Adrenal gland (tissue), 12 donors: ENCODE data around the gene FLVCR1. TPM values are rescaled to one million over a fixed set of nuclear protein-coding genes. Genes with fewer than 3 reads are reported as not detected.

Experiments used
- DNase-seq, 7 donors: peaks; one replicate each; pipeline ENCODE4 v3.0.0-alpha.2; 2019 to 2020
- H3K27ac ChIP-seq, 5 donors: fragments of 200-600 bp; sonication (generic) in 4 of 5; 1 replicate in 3 of 5; 2 replicates in 2 of 5; pipeline versions ENCODE4 v1.5.1 to v1.8.0; 2016 to 2020; ENCODE audit warnings: mild to moderate bottlenecking in 1 of 5
- H3K27me3 ChIP-seq: fragments of 200-600 bp; 2 replicates; pipeline ENCODE4 v1.8.0; 2021
- H3K36me3 ChIP-seq, 2 donors: fragments of 200-600 bp; replicated peaks in 1 of 2; 1 replicate in 1 of 2; 2 replicates in 1 of 2; pipeline versions ENCODE4 v1.5.1 to v1.8.0; 2018 to 2022
- H3K4me1 ChIP-seq, 2 donors: fragments of 200-600 bp; replicated peaks in 1 of 2; 1 replicate in 1 of 2; 2 replicates in 1 of 2; pipeline versions ENCODE4 v1.5.1 to v1.8.0; 2018 to 2021
- H3K4me3 ChIP-seq, 4 donors: fragments of 200-600 bp; sonication (generic) in 3 of 4; one replicate each; pipeline ENCODE4 v1.5.1; 2016 to 2018
- H3K9me3 ChIP-seq, 3 donors: fragments of 200-600 bp; sonication (generic) in 1 of 3; replicated peaks in 1 of 3; 1 replicate in 2 of 3; 2 replicates in 1 of 3; pipeline versions ENCODE4 v1.5.1 to v1.8.0; 2016 to 2021
- CTCF ChIP-seq, 6 experiments: fragments of 450-650 bp in 4 of 6; fragments of 200-600 bp in 2 of 6; sonication (generic) in 1 of 6; IDR thresholded peaks; 1 replicate in 5 of 6; 2 replicates in 1 of 6; pipeline versions ENCODE4 v1.5.1 to v1.8.0; 2016 to 2021; ENCODE audit warnings: antibody characterized with exemption in 6 of 6, mild to moderate bottlenecking in 2 of 6, moderate library complexity in 1 of 6
- POLR2A ChIP-seq, 2 donors: fragments of 450-650 bp; IDR thresholded peaks; one replicate each; pipeline ENCODE4 v1.6.1; 2017; ENCODE audit warnings: antibody characterized with exemption in 2 of 2, mild to moderate bottlenecking in 2 of 2, moderate library complexity in 1 of 2
- WGBS, 4 donors: extraction: QIAGEN DNeasy Blood & Tissue Kit in 2 of 4; methylation state at CpG; one replicate each; pipeline versions ENCODE4 v1.1.5 to v1.1.7; 2013 to 2017; 5-methylcytosine and 5-hydroxymethylcytosine counted together
- intact Hi-C, 2 donors: fragments of 100-400 bp; cut with DNase I; formaldehyde crosslinking; loops; one replicate each; pipeline versions ENCODE4 v1.14.1 to v1.15.0; 2022 to 2023
- polyA plus RNA-seq, 3 donors: library from polyadenylated mRNA; stranded (reverse); fragments of 200-250 nt in 2 of 3; fragments of 350-450 nt in 1 of 3; fragmentation: Illumina TruSeq in 1 of 3; extraction: RNeasy Lipid Tissue Mini Kit (QIAGEN cat#74804) in 1 of 3; gene quantifications; one replicate each; pipeline ENCODE4 v1.2.3, GENCODE V29; 2013 to 2014
- total RNA-seq, 9 donors: library from RNA; depleted of rRNA in 4 of 9; stranded (reverse); fragments of >200 nt in 4 of 9; fragments of 120-200 nt in 1 of 9; fragmentation: NEBNext Ultra II Directional in 1 of 9; extraction: Animal tissue kit (Norgen Biotek cat#: 25700) in 1 of 9; gene quantifications; one replicate each; pipeline versions ENCODE4 v1.1.0 to v1.2.4, GENCODE V29; 2013 to 2023
- donor health status: healthy with polysubstance abuse.
- donor health status: Bipolar disorder and iron deficiency.
- donor health status: DM: yes; HTN: yes; CAD: no.
- donor health status: DM: no; HTN: no; CAD: no.
- donor health status: DM: no; HTN: no; CAD: no.
- donor health status: DM: yes; HTN: yes; CAD: no.

Gene FLVCR1
- total and polyA plus RNA-seq, 12 donors = 1.7 to 34.2 (median 4.9) TPM

- WGBS, 4 donors = 42 to 57% (median 46%) methylated on average over 18 to 23 of the region's 23 CpGs
- no peak overlapping the region for H3K27ac ChIP-seq
- no peak overlapping the region for H3K4me3 ChIP-seq
Observed at GRCh38 chr1:212916481-212917133, 58.5 kb downstream of the FLVCR1 start.

GRCh38 chr1:212917134-212917485, 59.0 kb downstream of the FLVCR1 start:
- Histone ChIP-seq H3K36me3 (no peaks in the 10 kb centered on the region), H3K27ac (no peak overlapping the region), H3K27me3 (no peaks in the 10 kb centered on the region), H3K4me3 (no peak overlapping the region), H3K4me1 (peaks cover 0 to 2% of the 10 kb centered on the region in 2 donors), H3K9me3 (no peaks in the 10 kb centered on the region)
- 76 to 87% (median 84%) methylated on average over 9 of the region's 9 CpGs for WGBS, 4 donors
- intact Hi-C loops = no loop called here
- DNase-seq = no peak
- TF ChIP-seq POLR2A (IDR thresholded peaks at IDR 0.05) (no peak), CTCF (IDR thresholded peaks at IDR 0.05) (no peak)

More at GRCh38 chr1:212916481-212917133, 58.5 kb downstream of the FLVCR1 start:
- Histone ChIP-seq H3K36me3 (no peaks in the 10 kb centered on the region), H3K27me3 (no peaks in the 10 kb centered on the region), H3K9me3 (no peaks in the 10 kb centered on the region), H3K4me1 (peaks cover 0 to 2% of the 10 kb centered on the region in 2 donors)
- DNase-seq = peak in 1 of 7 donors; percentile 5
- TF ChIP-seq POLR2A (IDR thresholded peaks at IDR 0.05) (no peak), CTCF (IDR thresholded peaks at IDR 0.05) (no peak)
- intact Hi-C loops = no loop called here

- Histone ChIP-seq H3K4me1 (peaks cover 0 to 2% of the 10 kb centered on the region in 2 donors), H3K27ac (no peak overlapping the region), H3K9me3 (no peaks in the 10 kb centered on the region), H3K4me3 (no peak overlapping the region), H3K36me3 (no peaks in the 10 kb centered on the region), H3K27me3 (no peaks in the 10 kb centered on the region)
- no peak for DNase-seq
- intact Hi-C loops = no loop called here
- 70 to 77% (median 74%) methylated on average over 5 of the region's 5 CpGs for WGBS, 4 donors
- TF ChIP-seq CTCF (IDR thresholded peaks at IDR 0.05) (no peak), POLR2A (IDR thresholded peaks at IDR 0.05) (no peak)
Observed at GRCh38 chr1:212917858-212918257, 59.8 kb downstream of the FLVCR1 start.

GRCh38 chr1:212918824-212919223, 60.7 kb downstream of the FLVCR1 start:
- no peak overlapping the region for H3K27ac ChIP-seq
- intact Hi-C loops = no loop called here
- WGBS, 4 donors = 65 to 86% (median 73%) methylated on average over 2 of the region's 2 CpGs
- no peaks in the 10 kb centered on the region for H3K9me3 ChIP-seq
- no peak for DNase-seq
- no peaks in the 10 kb centered on the region for H3K36me3 ChIP-seq
- H3K4me3 ChIP-seq = no peak overlapping the region
- no peak for TF ChIP-seq CTCF (IDR thresholded peaks at IDR 0.05)
- TF ChIP-seq POLR2A (IDR thresholded peaks at IDR 0.05) = no peak
- H3K4me1 ChIP-seq = peaks cover 0 to 2% of the 10 kb centered on the region in 2 donors
- no peaks in the 10 kb centered on the region for H3K27me3 ChIP-seq
